ENCODE measurements around the gene NISCH. TPM values are rescaled to one million over a fixed set of nuclear protein-coding genes. Genes with fewer than 3 reads are reported as not detected.
"Not testable (repeated sequence)": the region's sequence is repeated elsewhere in the genome, so short reads cannot be mapped to it uniquely, and the experiment has no call there.

Gene NISCH
- polyA plus RNA-seq, 12 donors = 50.6 to 137 (median 62.0) TPM; not detected in 1

- no peak for DNase-seq
Measured at GRCh38 chr3:52524752-52525679, 69.6 kb downstream of the NISCH start.

- DNase-seq = no peak
Measured at GRCh38 chr3:52525680-52526561, 70.5 kb downstream of the NISCH start.

- DNase-seq = not testable (repeated sequence)
Measured at GRCh38 chr3:52526671-52527038, 71.3 kb downstream of the NISCH start.

- no peak for DNase-seq
Measured at GRCh38 chr3:52527039-52527731, 71.8 kb downstream of the NISCH start.

GRCh38 chr3:52527732-52528585, 72.6 kb downstream of the NISCH start:
- DNase-seq = no peak

GRCh38 chr3:52528586-52529375, 73.4 kb downstream of the NISCH start:
- DNase-seq = no peak

- no peak for DNase-seq
Measured at GRCh38 chr3:52529376-52530333, 74.3 kb downstream of the NISCH start.

- DNase-seq = no peak
Measured at GRCh38 chr3:52530918-52531826, 75.8 kb downstream of the NISCH start.

- no peak for DNase-seq
Measured at GRCh38 chr3:52531860-52532516, 76.6 kb downstream of the NISCH start.

- DNase-seq = no peak
Measured at GRCh38 chr3:52532517-52532837, 77.1 kb downstream of the NISCH start.

GRCh38 chr3:52532838-52533622, 77.6 kb downstream of the NISCH start:
- no peak for DNase-seq

- DNase-seq = peak; percentile 75
Measured at GRCh38 chr3:52533623-52534280, 78.3 kb downstream of the NISCH start, which contains the start of gene NT5DC2. Gene NT5DC2 (minus strand): TSS chr3:52533857. CDS start chr3:52533737, 120 bp downstream.

GRCh38 chr3:52534281-52535183, 79.1 kb downstream of the NISCH start:
- no peak for DNase-seq

- DNase-seq = no peak
Measured at GRCh38 chr3:52535411-52536111, 80.2 kb downstream of the NISCH start.
